A673 (cell line): ENCODE measurements around the gene TTPAL. TPM values are rescaled to one million over a fixed set of nuclear protein-coding genes. Genes with fewer than 3 reads are reported as not detected.
A peak's percentile ranks its signal among the peaks of the same experiment; 100 is the strongest.

Experiments used
- Bru-seq: library from RNA; stranded (reverse); fragments of 400-500 nt; gene quantifications from one replicate; lab custom pipeline; 2021; lab: Mats Ljungman, UMichigan
- BruChase-seq, 2 experiments: library from RNA; stranded (reverse); fragments of 400-500 nt; gene quantifications; one replicate each; lab custom pipeline; 2021; lab: Mats Ljungman, UMichigan
- BruUV-seq: library from RNA; stranded (reverse); fragments of 400-500 nt; replicated peaks from 2 replicates; lab custom pipeline; 2021; lab: Mats Ljungman, UMichigan
- CTCF ChIA-PET: fragments of 300-600 bp; sonication (Branson Sonifier 250); formaldehyde crosslinking; loops from one replicate; lab custom pipeline; 2022; ENCODE audit warnings: antibody characterized with exemption; lab: Charles Lee
- POLR2A ChIA-PET: fragments of 300-600 bp; sonication (Branson Sonifier 250); formaldehyde crosslinking; loops from one replicate; lab custom pipeline; 2022; ENCODE audit warnings: antibody characterized with exemption; ENCODE audit not compliant: low non-redundant PET; lab: Charles Lee
- DNase-seq: peaks from one replicate; pipeline ENCODE4 v3.0.0-alpha.2; 2015; ENCODE audit warnings: low spot score
- H3K27ac ChIP-seq: fragments of 200-600 bp; sonication (generic); 2 replicates; pipeline ENCODE4 v1.5.1; 2016; ENCODE audit warnings: mixed run types, low read depth, mild to moderate bottlenecking, mixed read lengths, antibody characterized with exemption, low read length; ENCODE audit not compliant: poor library complexity, severe bottlenecking
- H3K27me3 ChIP-seq: fragments of 200-600 bp; sonication (generic); replicated peaks from 2 replicates; pipeline ENCODE4 v1.6.1; 2017; ENCODE audit warnings: mixed run types, low read depth, mild to moderate bottlenecking, mixed read lengths, antibody characterized with exemption, low read length; ENCODE audit not compliant: insufficient read depth, poor library complexity
- H3K36me3 ChIP-seq: fragments of 200-600 bp; sonication (generic); 2 replicates; pipeline ENCODE4 v1.6.1; 2016; ENCODE audit warnings: mixed run types, mild to moderate bottlenecking, mixed read lengths, antibody characterized with exemption, low read length; ENCODE audit not compliant: insufficient read depth, poor library complexity, severe bottlenecking
- H3K4me1 ChIP-seq: fragments of 200-600 bp; sonication (generic); 2 replicates; pipeline ENCODE4 v1.6.1; 2017; ENCODE audit warnings: mixed run types, mild to moderate bottlenecking, mixed read lengths, antibody characterized with exemption, low read length; ENCODE audit not compliant: insufficient read depth, poor library complexity, severe bottlenecking
- H3K4me3 ChIP-seq: fragments of 200-600 bp; sonication (generic); 2 replicates; pipeline ENCODE4 v1.5.1; 2016; ENCODE audit warnings: low read depth, mixed run types, mild to moderate bottlenecking, mixed read lengths, low read length; ENCODE audit not compliant: poor library complexity, severe bottlenecking
- H3K9me3 ChIP-seq: fragments of 200-600 bp; sonication (generic); 2 replicates; pipeline ENCODE4 v1.6.1; 2016; ENCODE audit warnings: mixed run types, low read depth, mild to moderate bottlenecking, mixed read lengths, antibody characterized with exemption, low read length; ENCODE audit not compliant: poor library complexity, severe bottlenecking
- EZH2 ChIP-seq: fragments of 200-600 bp; sonication (generic); IDR thresholded peaks from 2 replicates; pipeline ENCODE4 v1.6.1; 2017; ENCODE audit warnings: borderline replicate concordance, low read depth, mild to moderate bottlenecking, mixed read lengths, antibody characterized with exemption, low read length; ENCODE audit not compliant: poor library complexity, severe bottlenecking
- intact Hi-C: fragments of 100-400 bp; cut with micrococcal nuclease; formaldehyde crosslinking; loops from one replicate; pipeline ENCODE4 v1.10.0; 2022; ENCODE audit not compliant: unreplicated experiment
- long read RNA-seq: library from polyadenylated mRNA; stranded (forward); transcript quantifications from one replicate; pipeline ENCODE4 v2.0.0, GENCODE V29; 2022
- total RNA-seq: library from RNA; stranded (reverse); gene quantifications from 2 replicates; pipeline ENCODE4 v1.2.3, GENCODE V29; 2021
- TF ChIP-seq, protein P1 (sequence below): fragments of 300-800, 200-600 bp; sonication (generic); conservative IDR thresholded peaks from 2 replicates; pipeline ENCODE4 v1.5.1; 2017; ENCODE audit warnings: low read depth, mild to moderate bottlenecking, antibody characterized with exemption, low read length, moderate library complexity, mixed read lengths

Gene TTPAL, protein sequence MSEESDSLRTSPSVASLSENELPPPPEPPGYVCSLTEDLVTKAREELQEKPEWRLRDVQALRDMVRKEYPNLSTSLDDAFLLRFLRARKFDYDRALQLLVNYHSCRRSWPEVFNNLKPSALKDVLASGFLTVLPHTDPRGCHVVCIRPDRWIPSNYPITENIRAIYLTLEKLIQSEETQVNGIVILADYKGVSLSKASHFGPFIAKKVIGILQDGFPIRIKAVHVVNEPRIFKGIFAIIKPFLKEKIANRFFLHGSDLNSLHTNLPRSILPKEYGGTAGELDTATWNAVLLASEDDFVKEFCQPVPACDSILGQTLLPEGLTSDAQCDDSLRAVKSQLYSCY
- total RNA-seq (14.3 and 14.6 TPM in 2 replicates), Bru-seq, nascent RNA (percentile 65 among the genes with signal in this experiment), BruChase-seq, experiment 1, labeled RNA remaining after a 2-hour chase (percentile 75 among the genes with signal in this experiment), BruChase-seq, experiment 2, labeled RNA remaining after a 6-hour chase (percentile 75 among the genes with signal in this experiment)
- long read RNA-seq, full-length matches to known transcripts: 16 of 28 reads
- long read RNA-seq, partial matches to known transcripts: 2 of 28 reads
- long read RNA-seq, other reads (novel, unspliced or antisense): 10 of 28 reads

DNA sequence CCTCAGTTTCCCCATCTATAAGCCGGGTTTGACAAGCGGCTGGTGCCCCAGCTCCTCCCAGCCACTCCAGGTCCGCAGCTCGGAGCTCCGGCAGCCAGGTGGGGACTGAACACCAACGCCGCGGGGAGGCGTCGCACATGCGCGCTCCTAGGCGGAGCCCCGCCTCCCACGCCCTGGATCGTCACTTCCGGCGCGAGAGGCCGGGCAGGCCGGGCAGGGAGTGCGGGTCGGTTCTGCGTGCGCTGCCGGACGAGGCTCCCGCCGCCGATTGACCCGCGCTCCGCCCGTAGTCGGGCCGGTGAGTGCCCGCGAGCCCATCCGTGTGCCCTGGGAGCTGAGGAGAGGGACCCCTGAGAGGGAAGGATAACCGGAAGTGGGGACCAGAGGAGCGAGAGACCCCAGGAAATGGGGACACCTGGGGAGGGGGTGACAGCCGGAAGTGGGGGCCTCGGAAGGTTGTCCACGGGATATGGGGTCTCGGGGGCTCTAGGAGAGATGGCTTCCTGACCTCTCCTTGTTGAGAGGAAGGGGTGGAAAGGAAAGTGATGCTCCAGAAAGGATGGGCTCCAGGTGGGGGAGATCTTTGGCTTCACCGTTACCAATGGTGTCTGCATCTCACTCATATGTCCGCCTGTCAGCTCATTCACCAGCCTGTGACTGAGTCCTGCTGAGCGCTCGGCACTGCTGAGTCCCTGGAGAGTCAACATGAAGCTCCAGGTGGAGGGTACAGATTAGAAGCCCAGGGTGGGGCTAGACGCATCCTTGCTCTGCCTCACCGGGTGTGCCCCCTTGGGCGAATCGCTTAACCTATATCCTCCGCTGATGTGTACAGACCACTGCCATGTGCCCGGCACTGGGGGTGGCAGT, at the start of gene TTPAL:
TTPAL (plus strand) TSS at position 181 of the 867 bp plus-strand sequence. CDS start 4,126 bp downstream, outside the sequence.
- no peaks in the 10 kb centered on the region for H3K9me3 ChIP-seq
- CTCF ChIA-PET: interaction anchor here (0.6 kb wide), 1 partner anchor 399 kb away, joined by 3 read pairs; no protein-coding TSS in a partner anchor
- no peaks in the 10 kb centered on the region for H3K4me1 ChIP-seq
- H3K27me3 ChIP-seq: no peaks in the 10 kb centered on the region
- TSS peak; percentile 60 for BruUV-seq
- peak within 1 kb of the TSS; percentile 83 for H3K27ac ChIP-seq
- H3K4me3 ChIP-seq: peak within 1 kb of the TSS; percentile 86
- TF ChIP-seq EZH2: no peak
- TF ChIP-seq, protein P1, sequence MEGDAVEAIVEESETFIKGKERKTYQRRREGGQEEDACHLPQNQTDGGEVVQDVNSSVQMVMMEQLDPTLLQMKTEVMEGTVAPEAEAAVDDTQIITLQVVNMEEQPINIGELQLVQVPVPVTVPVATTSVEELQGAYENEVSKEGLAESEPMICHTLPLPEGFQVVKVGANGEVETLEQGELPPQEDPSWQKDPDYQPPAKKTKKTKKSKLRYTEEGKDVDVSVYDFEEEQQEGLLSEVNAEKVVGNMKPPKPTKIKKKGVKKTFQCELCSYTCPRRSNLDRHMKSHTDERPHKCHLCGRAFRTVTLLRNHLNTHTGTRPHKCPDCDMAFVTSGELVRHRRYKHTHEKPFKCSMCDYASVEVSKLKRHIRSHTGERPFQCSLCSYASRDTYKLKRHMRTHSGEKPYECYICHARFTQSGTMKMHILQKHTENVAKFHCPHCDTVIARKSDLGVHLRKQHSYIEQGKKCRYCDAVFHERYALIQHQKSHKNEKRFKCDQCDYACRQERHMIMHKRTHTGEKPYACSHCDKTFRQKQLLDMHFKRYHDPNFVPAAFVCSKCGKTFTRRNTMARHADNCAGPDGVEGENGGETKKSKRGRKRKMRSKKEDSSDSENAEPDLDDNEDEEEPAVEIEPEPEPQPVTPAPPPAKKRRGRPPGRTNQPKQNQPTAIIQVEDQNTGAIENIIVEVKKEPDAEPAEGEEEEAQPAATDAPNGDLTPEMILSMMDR: no peak
- H3K36me3 ChIP-seq: no peaks in the 10 kb centered on the region
- intact Hi-C loops: no loop called here
- POLR2A ChIA-PET: interaction anchor here (0.5 to 0.6 kb wide), 3 partner anchors 146 to 359 kb away, joined by 3 read pairs; no protein-coding TSS in a partner anchor
- DNase-seq: peak; percentile 87

DNA sequence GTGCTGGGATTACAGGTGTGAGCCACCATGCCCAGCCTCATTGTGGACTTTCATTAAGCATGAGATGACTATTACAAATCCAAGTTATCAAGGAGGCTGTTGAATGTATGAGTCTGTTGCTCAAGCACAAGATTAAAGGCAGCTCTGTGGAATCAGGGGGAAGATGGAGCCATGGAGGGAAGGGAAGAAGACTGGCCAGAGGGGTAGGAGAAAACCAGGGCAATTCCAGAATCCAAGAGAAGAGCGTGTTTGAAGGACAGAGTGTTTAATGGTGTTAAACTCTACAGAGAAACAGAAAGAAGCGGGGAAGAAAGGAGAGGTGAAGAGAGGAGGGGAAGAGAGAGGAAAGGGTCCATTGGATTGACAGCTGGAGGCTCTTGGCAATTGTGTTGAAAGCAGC, 49.8 kb upstream of the TTPAL start:
- no TSS peak for BruUV-seq
- H3K27ac ChIP-seq: no peak overlapping the region
- ChIA-PET CTCF (no interaction called here), POLR2A (no interaction called here)
- DNase-seq: no peak
- no peak for TF ChIP-seq EZH2
- TF ChIP-seq, protein P1: no peak
- no peak overlapping the region for H3K4me3 ChIP-seq
- no peaks in the 10 kb centered on the region for H3K36me3 ChIP-seq
- no peaks in the 10 kb centered on the region for H3K9me3 ChIP-seq
- intact Hi-C loops: no loop called here
- H3K27me3 ChIP-seq: no peaks in the 10 kb centered on the region
- H3K4me1 ChIP-seq: no peaks in the 10 kb centered on the region
